Measurements from ENCODE around the gene GPR183.
A peak's percentile ranks its signal among the peaks of the same experiment; 100 is the strongest.

The GPR183 gene

DNA sequence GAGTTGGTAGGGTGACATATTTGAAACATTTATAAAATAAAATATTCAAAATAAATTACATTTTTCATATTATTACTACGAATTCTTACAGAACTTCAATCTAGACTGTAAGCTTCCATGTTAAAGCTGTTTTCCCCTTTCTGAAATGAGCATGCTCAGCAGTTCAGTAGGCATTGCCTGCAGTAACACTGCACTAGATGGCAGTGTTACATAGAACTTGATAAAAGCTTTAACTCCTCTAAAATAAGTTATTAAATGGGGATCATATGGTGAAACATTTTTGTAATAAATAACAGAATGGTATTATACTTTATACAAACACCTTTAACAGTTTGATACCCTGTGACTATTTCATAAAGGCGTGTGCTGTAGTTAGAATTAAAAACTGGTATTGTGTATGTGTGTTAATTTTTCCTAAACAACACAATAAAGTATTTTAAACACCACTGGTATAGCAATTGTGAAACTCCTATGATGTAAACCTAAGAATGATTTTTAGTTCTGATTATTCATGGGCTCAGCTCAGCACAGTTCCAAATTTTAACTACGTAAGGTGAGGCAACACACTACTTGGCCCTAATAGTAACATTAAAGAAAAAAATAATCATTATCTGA lies 37.5 kb downstream of the GPR183 start:
- H3K4me1 ChIP-seq (ENCODE audit: control insufficient read depth, insufficient read depth, low read length): no peaks in the 10 kb centered on the region
- peaks cover 0 to 3% of the 10 kb centered on the region in 2 experiments; a peak in 1 of 3 replicates for H3K36me3 ChIP-seq (ENCODE audit: control insufficient read depth in 2 of 2, insufficient read depth in 1 of 2, low read length in 2 of 2)
- peak; percentile 55 for TF ChIP-seq ZNF654 (tag by site-specific recombination; IDR thresholded peaks at IDR 0.05; ENCODE audit: low read depth)
- TF ChIP-seq, protein P1, sequence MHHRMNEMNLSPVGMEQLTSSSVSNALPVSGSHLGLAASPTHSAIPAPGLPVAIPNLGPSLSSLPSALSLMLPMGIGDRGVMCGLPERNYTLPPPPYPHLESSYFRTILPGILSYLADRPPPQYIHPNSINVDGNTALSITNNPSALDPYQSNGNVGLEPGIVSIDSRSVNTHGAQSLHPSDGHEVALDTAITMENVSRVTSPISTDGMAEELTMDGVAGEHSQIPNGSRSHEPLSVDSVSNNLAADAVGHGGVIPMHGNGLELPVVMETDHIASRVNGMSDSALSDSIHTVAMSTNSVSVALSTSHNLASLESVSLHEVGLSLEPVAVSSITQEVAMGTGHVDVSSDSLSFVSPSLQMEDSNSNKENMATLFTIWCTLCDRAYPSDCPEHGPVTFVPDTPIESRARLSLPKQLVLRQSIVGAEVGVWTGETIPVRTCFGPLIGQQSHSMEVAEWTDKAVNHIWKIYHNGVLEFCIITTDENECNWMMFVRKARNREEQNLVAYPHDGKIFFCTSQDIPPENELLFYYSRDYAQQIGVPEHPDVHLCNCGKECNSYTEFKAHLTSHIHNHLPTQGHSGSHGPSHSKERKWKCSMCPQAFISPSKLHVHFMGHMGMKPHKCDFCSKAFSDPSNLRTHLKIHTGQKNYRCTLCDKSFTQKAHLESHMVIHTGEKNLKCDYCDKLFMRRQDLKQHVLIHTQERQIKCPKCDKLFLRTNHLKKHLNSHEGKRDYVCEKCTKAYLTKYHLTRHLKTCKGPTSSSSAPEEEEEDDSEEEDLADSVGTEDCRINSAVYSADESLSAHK (tag by site-specific recombination; IDR thresholded peaks at IDR 0.05): no peak
- TF ChIP-seq, protein P2, sequence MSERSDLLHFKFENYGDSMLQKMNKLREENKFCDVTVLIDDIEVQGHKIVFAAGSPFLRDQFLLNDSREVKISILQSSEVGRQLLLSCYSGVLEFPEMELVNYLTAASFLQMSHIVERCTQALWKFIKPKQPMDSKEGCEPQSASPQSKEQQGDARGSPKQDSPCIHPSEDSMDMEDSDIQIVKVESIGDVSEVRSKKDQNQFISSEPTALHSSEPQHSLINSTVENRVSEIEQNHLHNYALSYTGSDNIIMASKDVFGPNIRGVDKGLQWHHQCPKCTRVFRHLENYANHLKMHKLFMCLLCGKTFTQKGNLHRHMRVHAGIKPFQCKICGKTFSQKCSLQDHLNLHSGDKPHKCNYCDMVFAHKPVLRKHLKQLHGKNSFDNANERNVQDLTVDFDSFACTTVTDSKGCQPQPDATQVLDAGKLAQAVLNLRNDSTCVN (tag by site-specific recombination; optimal IDR thresholded peaks at IDR 0.05): no peak
- ChIA-PET CTCF (interaction anchor here (0.6 to 8.2 kb wide), 25 partner anchors 10 to 170 kb away, joined by 3 to 146 read pairs (median 5); partner anchors contain the start of gene GPR18), POLR2A (no interaction called here)
- no peaks in the 10 kb centered on the region for H3K9me3 ChIP-seq (ENCODE audit: control insufficient read depth, insufficient read depth, low read depth, low read length)
- no peak overlapping the region for H3K4me3 ChIP-seq (ENCODE audit: low read depth, low read length)
- no peak overlapping the region for H3K27ac ChIP-seq (ENCODE audit: extremely low read depth, low read depth, low read length)

DNA sequence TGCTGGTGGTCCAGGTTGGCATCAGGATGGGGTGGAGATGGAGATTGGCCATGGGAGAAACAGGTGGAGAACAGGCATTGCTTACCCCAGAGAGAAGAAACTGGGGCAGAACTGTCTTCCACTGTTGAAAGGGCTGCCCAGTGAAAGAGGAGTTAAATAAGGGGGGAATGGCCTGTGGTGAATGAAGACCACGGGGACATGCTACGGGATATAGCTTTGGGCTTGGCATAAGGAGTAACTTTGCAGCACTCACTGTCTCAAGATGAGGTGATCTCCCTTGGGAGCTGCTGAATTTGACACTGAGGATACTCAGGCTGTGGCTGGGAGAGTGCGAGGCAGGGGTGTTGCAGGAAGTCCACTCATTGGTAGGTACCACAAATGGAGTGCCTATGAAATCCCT lies 38.4 kb downstream of the GPR183 start:
- ChIA-PET CTCF (interaction anchor here (0.6 to 8.2 kb wide), 13 partner anchors 9 to 171 kb away, joined by 3 to 146 read pairs (median 5); no protein-coding TSS in a partner anchor), POLR2A (no interaction called here)
- Histone ChIP-seq H3K9me3 (ENCODE audit: control insufficient read depth, insufficient read depth, low read depth, low read length) (no peaks in the 10 kb centered on the region), H3K36me3 (ENCODE audit: control insufficient read depth in 2 of 2, insufficient read depth in 1 of 2, low read length in 2 of 2) (peaks cover 0 to 3% of the 10 kb centered on the region in 2 experiments; a peak in 1 of 3 replicates), H3K4me1 (ENCODE audit: control insufficient read depth, insufficient read depth, low read length) (no peaks in the 10 kb centered on the region), H3K27ac (ENCODE audit: extremely low read depth, low read depth, low read length) (no peak overlapping the region), H3K4me3 (ENCODE audit: low read depth, low read length) (no peak overlapping the region)
- TF ChIP-seq RBAK (tag by site-specific recombination; IDR thresholded peaks at IDR 0.05) (no peak), ZNF777 (tag by site-specific recombination; IDR thresholded peaks at IDR 0.05; ENCODE audit: borderline replicate concordance) (no peak), ZNF335 (tag by site-specific recombination; conservative IDR thresholded peaks at IDR 0.05) (no peak), ZNF19 (tag by site-specific recombination; IDR thresholded peaks at IDR 0.05; ENCODE audit: low read depth) (no peak), PRDM1 (tag by site-specific recombination; IDR thresholded peaks at IDR 0.05) (no peak), ZNF202 (tag by site-specific recombination; IDR thresholded peaks at IDR 0.05; ENCODE audit: borderline replicate concordance) (no peak), ZNF266 (tag by site-specific recombination; IDR thresholded peaks at IDR 0.05; ENCODE audit: low read depth) (no peak), ZNF112 (tag by site-specific recombination; IDR thresholded peaks at IDR 0.05) (no peak), YY2 (tag by site-specific recombination; IDR thresholded peaks at IDR 0.05) (no peak), ZNF561 (tag by site-specific recombination; IDR thresholded peaks at IDR 0.05; ENCODE audit: borderline replicate concordance) (no peak), MEIS1 (CRISPR knock-in tag; IDR thresholded peaks at IDR 0.05; ENCODE audit: borderline replicate concordance) (no peak), WT1 (tag by site-specific recombination; IDR thresholded peaks at IDR 0.05) (no peak), ZNF548 (tag by site-specific recombination; IDR thresholded peaks at IDR 0.05) (no peak), ZNF768 (tag by site-specific recombination; IDR thresholded peaks at IDR 0.05) (no peak), KLF8 (tag by site-specific recombination; IDR thresholded peaks at IDR 0.05) (no peak)
- TF ChIP-seq, protein P3, sequence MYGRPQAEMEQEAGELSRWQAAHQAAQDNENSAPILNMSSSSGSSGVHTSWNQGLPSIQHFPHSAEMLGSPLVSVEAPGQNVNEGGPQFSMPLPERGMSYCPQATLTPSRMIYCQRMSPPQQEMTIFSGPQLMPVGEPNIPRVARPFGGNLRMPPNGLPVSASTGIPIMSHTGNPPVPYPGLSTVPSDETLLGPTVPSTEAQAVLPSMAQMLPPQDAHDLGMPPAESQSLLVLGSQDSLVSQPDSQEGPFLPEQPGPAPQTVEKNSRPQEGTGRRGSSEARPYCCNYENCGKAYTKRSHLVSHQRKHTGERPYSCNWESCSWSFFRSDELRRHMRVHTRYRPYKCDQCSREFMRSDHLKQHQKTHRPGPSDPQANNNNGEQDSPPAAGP (tag by site-specific recombination; IDR thresholded peaks at IDR 0.05): no peak
- TF ChIP-seq, protein P4, sequence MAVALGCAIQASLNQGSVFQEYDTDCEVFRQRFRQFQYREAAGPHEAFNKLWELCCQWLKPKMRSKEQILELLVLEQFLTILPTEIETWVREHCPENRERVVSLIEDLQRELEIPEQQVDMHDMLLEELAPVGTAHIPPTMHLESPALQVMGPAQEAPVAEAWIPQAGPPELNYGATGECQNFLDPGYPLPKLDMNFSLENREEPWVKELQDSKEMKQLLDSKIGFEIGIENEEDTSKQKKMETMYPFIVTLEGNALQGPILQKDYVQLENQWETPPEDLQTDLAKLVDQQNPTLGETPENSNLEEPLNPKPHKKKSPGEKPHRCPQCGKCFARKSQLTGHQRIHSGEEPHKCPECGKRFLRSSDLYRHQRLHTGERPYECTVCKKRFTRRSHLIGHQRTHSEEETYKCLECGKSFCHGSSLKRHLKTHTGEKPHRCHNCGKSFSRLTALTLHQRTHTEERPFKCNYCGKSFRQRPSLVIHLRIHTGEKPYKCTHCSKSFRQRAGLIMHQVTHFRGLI (tag by site-specific recombination; IDR thresholded peaks at IDR 0.05): no peak
